Measurements from ENCODE around the gene UTP14A.

- TF ChIP-seq POLR2A (IDR thresholded peaks at IDR 0.05; ENCODE audit: insufficient read depth in 1 of 2, low read depth in 2 of 2, low read length in 2 of 2) = no peak
- no peak for TF ChIP-seq POLR2AphosphoS5 (IDR thresholded peaks at IDR 0.05; ENCODE audit: low read depth, low read length)
- no peak for TF ChIP-seq ZNF34 (CRISPR knock-in tag; IDR thresholded peaks at IDR 0.05; ENCODE audit: borderline replicate concordance)
- TF ChIP-seq GLI4 (CRISPR knock-in tag; IDR thresholded peaks at IDR 0.05; ENCODE audit: borderline replicate concordance) = no peak
- TF ChIP-seq, protein P1, sequence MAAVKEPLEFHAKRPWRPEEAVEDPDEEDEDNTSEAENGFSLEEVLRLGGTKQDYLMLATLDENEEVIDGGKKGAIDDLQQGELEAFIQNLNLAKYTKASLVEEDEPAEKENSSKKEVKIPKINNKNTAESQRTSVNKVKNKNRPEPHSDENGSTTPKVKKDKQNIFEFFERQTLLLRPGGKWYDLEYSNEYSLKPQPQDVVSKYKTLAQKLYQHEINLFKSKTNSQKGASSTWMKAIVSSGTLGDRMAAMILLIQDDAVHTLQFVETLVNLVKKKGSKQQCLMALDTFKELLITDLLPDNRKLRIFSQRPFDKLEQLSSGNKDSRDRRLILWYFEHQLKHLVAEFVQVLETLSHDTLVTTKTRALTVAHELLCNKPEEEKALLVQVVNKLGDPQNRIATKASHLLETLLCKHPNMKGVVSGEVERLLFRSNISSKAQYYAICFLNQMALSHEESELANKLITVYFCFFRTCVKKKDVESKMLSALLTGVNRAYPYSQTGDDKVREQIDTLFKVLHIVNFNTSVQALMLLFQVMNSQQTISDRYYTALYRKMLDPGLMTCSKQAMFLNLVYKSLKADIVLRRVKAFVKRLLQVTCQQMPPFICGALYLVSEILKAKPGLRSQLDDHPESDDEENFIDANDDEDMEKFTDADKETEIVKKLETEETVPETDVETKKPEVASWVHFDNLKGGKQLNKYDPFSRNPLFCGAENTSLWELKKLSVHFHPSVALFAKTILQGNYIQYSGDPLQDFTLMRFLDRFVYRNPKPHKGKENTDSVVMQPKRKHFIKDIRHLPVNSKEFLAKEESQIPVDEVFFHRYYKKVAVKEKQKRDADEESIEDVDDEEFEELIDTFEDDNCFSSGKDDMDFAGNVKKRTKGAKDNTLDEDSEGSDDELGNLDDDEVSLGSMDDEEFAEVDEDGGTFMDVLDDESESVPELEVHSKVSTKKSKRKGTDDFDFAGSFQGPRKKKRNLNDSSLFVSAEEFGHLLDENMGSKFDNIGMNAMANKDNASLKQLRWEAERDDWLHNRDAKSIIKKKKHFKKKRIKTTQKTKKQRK (IDR thresholded peaks at IDR 0.05; ENCODE audit: low read length) = no peak
- TF ChIP-seq ZC3H13 (CRISPR knock-in tag; IDR thresholded peaks at IDR 0.05) = no peak
- TF ChIP-seq, protein P2, sequence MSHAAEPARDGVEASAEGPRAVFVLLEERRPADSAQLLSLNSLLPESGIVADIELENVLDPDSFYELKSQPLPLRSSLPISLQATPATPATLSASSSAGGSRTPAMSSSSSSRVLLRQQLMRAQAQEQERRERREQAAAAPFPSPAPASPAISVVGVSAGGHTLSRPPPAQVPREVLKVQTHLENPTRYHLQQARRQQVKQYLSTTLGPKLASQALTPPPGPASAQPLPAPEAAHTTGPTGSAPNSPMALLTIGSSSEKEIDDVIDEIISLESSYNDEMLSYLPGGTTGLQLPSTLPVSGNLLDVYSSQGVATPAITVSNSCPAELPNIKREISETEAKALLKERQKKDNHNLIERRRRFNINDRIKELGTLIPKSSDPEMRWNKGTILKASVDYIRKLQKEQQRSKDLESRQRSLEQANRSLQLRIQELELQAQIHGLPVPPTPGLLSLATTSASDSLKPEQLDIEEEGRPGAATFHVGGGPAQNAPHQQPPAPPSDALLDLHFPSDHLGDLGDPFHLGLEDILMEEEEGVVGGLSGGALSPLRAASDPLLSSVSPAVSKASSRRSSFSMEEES (CRISPR knock-in tag; IDR thresholded peaks at IDR 0.05) = no peak
- TF ChIP-seq GPN1 (CRISPR knock-in tag; IDR thresholded peaks at IDR 0.05; ENCODE audit: borderline replicate concordance) = no peak
- no peak for TF ChIP-seq ZNF557 (CRISPR knock-in tag; IDR thresholded peaks at IDR 0.05)
- TF ChIP-seq PHF5A (CRISPR knock-in tag; IDR thresholded peaks at IDR 0.05; ENCODE audit: low read depth, unreplicated experiment) = no peak
- no peak for TF ChIP-seq MXI1 (IDR thresholded peaks at IDR 0.05; ENCODE audit: borderline replicate concordance, low read depth, low read length)
Observed at GRCh38 chrX:129939986-129940385, 34.0 kb downstream of the UTP14A start.

Data from HepG2 (cell line).